SHP77 (cell line): ENCODE data around the gene ARMC3.
"Not testable (repeated sequence)": the region's sequence is repeated elsewhere in the genome, so short reads cannot be mapped to it uniquely, and the experiment has no call there.

ENCODE experiments used
- DNase-seq, 2 experiments: peaks; one replicate each; lab custom pipeline; 2025; lab: John Stamatoyannopoulos, UW

Gene ARMC3

GRCh38 chr10:22927166-22927565 lies 687 bp upstream of the ARMC3 start:
- no peak for DNase-seq

GRCh38 chr10:22929053-22929452 lies 1.2 kb downstream of the ARMC3 start:
- DNase-seq = not testable (repeated sequence)

GRCh38 chr10:22931948-22932347 lies 4.1 kb downstream of the ARMC3 start:
- DNase-seq = no peak

GRCh38 chr10:22932626-22933370 lies 4.9 kb downstream of the ARMC3 start:
- DNase-seq = no peak

GRCh38 chr10:22934726-22935125 lies 6.9 kb downstream of the ARMC3 start:
- no peak for DNase-seq

- no peak for DNase-seq
Measured at GRCh38 chr10:22942437-22942836, 14.6 kb downstream of the ARMC3 start.

- no peak for DNase-seq
Measured at GRCh38 chr10:22945934-22946673, 18.3 kb downstream of the ARMC3 start.

- no peak for DNase-seq
Measured at GRCh38 chr10:22954970-22955369, 27.1 kb downstream of the ARMC3 start.

- DNase-seq = no peak
Measured at GRCh38 chr10:22958338-22958737, 30.5 kb downstream of the ARMC3 start.

- DNase-seq = peak; percentile 13 to 32
Measured at GRCh38 chr10:22959292-22959691, 31.4 kb downstream of the ARMC3 start.

GRCh38 chr10:22959950-22960349 lies 32.1 kb downstream of the ARMC3 start:
- DNase-seq = no peak

GRCh38 chr10:22962817-22963216 lies 35.0 kb downstream of the ARMC3 start:
- DNase-seq = no peak

- DNase-seq = no peak
Measured at GRCh38 chr10:22969704-22970103, 41.9 kb downstream of the ARMC3 start.

GRCh38 chr10:22976534-22976933 lies 48.7 kb downstream of the ARMC3 start:
- no peak for DNase-seq

- DNase-seq = no peak
Measured at GRCh38 chr10:22977751-22978150, 49.9 kb downstream of the ARMC3 start.

- DNase-seq = no peak
Measured at GRCh38 chr10:22978287-22978686, 50.4 kb downstream of the ARMC3 start.

- DNase-seq = no peak
Measured at GRCh38 chr10:22978918-22979317, 51.1 kb downstream of the ARMC3 start.

GRCh38 chr10:22980822-22981221 lies 53.0 kb downstream of the ARMC3 start:
- DNase-seq = no peak

- no peak for DNase-seq
Measured at GRCh38 chr10:22984066-22984465, 56.2 kb downstream of the ARMC3 start.

- peak; percentile 34 to 40 for DNase-seq
Measured at GRCh38 chr10:22986771-22987542, 59.1 kb downstream of the ARMC3 start.

GRCh38 chr10:22988581-22989360 lies 60.9 kb downstream of the ARMC3 start:
- peak; percentile 50 to 61 for DNase-seq

GRCh38 chr10:22990443-22990842 lies 62.6 kb downstream of the ARMC3 start:
- DNase-seq = no peak
